Right ventricle myocardium superior (tissue), 1 donor: ENCODE results near the gene EEF1G. TPM values are rescaled to one million over a fixed set of nuclear protein-coding genes. Genes with fewer than 3 reads are reported as not detected.
A peak's percentile ranks its signal among the peaks of the same experiment; 100 is the strongest.

ENCODE experiments used
- ATAC-seq: fragments of 200-7000 bp; cut with Tn5 transposase; one replicate; pipeline ENCODE4 v1.9.1; 2020; ENCODE audit warnings: mild to moderate bottlenecking; ENCODE audit not compliant: poor library complexity
- DNase-seq: peaks from one replicate; pipeline ENCODE4 v3.0.0-alpha.2; 2020
- intact Hi-C: fragments of 100-400 bp; cut with DNase I; formaldehyde crosslinking; loops from one replicate; pipeline ENCODE4 v1.11.2; 2022
- microRNA-seq: library from miRNA; unstranded; fragments of <30 nt; microRNA quantifications from one replicate; pipeline ENCODE4 v1.2.0, GENCODE V29; 2020
- total RNA-seq: library from RNA; stranded (reverse); fragmentation: NEBNext Ultra II Directional; extraction: Animal tissue kit (Norgen Biotek cat#: 25700); gene quantifications from one replicate; pipeline ENCODE4 v1.2.1, GENCODE V29; 2021
- donor health status: DM: no; HTN: yes; CAD: no; lungs with severe emphysema.

The EEF1G gene
- total RNA-seq, 1 donor from 2014 or later = 794 TPM

- peak; percentile 2 for DNase-seq
- no peak for ATAC-seq
- intact Hi-C loops = no loop called here
Observed at GRCh38 chr11:62516736-62517371, 56.8 kb downstream of the EEF1G start.

DNA sequence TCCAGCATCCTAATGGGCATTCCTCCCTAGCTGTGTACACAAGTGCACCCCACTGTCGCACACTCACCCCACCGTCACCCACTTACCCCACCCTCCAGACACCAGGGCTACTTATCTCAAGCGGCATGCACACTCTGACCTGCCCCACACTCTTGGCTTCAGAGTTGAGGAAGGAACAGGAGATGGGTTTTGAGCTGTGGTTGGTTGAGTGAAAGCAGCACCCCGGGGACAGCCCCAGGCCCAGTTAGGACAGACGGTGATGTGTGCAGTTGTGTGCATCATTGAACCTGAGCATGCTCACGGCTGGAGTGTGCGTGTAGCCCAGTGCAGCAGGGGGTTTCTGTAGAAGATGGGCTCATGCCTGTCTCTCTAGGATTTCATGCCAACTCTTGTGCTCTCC, 59.5 kb downstream of the EEF1G start:
- ATAC-seq (no peak), DNase-seq (peak; percentile 20)
- intact Hi-C loops = no loop called here

DNA sequence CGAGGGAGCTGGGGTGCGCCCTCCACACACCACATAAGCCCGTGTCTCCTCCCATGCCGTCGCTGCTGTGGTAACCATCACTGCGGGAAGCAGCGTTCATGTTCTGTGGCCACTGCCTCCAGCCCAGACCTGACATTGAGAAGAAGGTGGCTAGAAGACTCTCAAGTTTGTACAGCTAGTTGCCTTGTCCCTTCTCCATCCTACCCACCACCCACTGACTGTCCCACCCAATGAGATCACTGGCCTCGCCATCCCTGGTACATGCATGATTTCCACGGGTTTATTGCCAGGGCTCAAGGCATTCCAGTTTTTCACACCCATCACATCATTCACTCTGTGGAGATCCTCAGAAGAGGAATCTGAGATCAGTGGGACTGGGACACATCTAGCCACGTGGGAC, 60.1 kb downstream of the EEF1G start:
- DNase-seq (peak; percentile 35), ATAC-seq (no peak)
- intact Hi-C loops = no loop called here

- ATAC-seq (no peak), DNase-seq (peak; percentile 33)
- intact Hi-C loops = no loop called here
Observed at GRCh38 chr11:62512961-62513360, 60.7 kb downstream of the EEF1G start.

Small RNAs within 50 kb of the gene (microRNA-seq; reads per million reads assigned to microRNA genes)
- gene MIR6747 = not detected

Other genes with a start within 250 kb of the EEF1G start
- 4.1 TPM for gene ASRGL1, start 236.4 kb downstream of the EEF1G start, total RNA-seq
- gene SCGB1A1, start 154.9 kb downstream of the EEF1G start, total RNA-seq = not detected
- gene AHNAK, start 27.1 kb downstream of the EEF1G start, total RNA-seq = 318 TPM
- gene TUT1, start 17.6 kb upstream of the EEF1G start, total RNA-seq = 14.7 TPM
- gene MTA2, start 28.0 kb upstream of the EEF1G start, total RNA-seq = 28.2 TPM
- gene EML3, start 38.9 kb upstream of the EEF1G start, total RNA-seq = 13.1 TPM
- 1.5 TPM for gene ROM1, start 39.4 kb upstream of the EEF1G start, total RNA-seq
- 11.6 TPM for gene B3GAT3, start 48.1 kb upstream of the EEF1G start, total RNA-seq
- 91.4 TPM for gene GANAB, start 72.7 kb upstream of the EEF1G start, total RNA-seq
- gene INTS5, start 79.4 kb upstream of the EEF1G start, total RNA-seq = 9.6 TPM
- 30.4 TPM for gene C11orf98, start 91.3 kb upstream of the EEF1G start, total RNA-seq
- 3.7 TPM for gene CSKMT, start 91.4 kb upstream of the EEF1G start, total RNA-seq
- gene UQCC3, start 97.8 kb upstream of the EEF1G start, total RNA-seq = 7.8 TPM
- gene LBHD1, start 98.4 kb upstream of the EEF1G start, total RNA-seq = 3.2 TPM
- gene UBXN1, start 105.2 kb upstream of the EEF1G start, total RNA-seq = 82.2 TPM
- 3.8 TPM for gene LRRN4CL, start 115.6 kb upstream of the EEF1G start, total RNA-seq
- 21.7 TPM for gene BSCL2, start 133.5 kb upstream of the EEF1G start, total RNA-seq
- gene GNG3, start 133.8 kb upstream of the EEF1G start, total RNA-seq = not detected
- 30.4 TPM for gene HNRNPUL2, start 153.6 kb upstream of the EEF1G start, total RNA-seq
- gene TTC9C, start 154.6 kb upstream of the EEF1G start, total RNA-seq = 14.0 TPM
- gene ZBTB3, start 180.3 kb upstream of the EEF1G start, total RNA-seq = 9.7 TPM
- gene POLR2G, start 187.7 kb upstream of the EEF1G start, total RNA-seq = 36.8 TPM
- gene TAF6L, start 197.5 kb upstream of the EEF1G start, total RNA-seq = 9.2 TPM
- 17.1 TPM for gene TMEM179B, start 213.5 kb upstream of the EEF1G start, total RNA-seq
- 17.4 TPM for gene TMEM223, start 218.1 kb upstream of the EEF1G start, total RNA-seq
- gene NXF1, start 231.5 kb upstream of the EEF1G start, total RNA-seq = 40.1 TPM